SH-SY5Y (cell line): ENCODE data around the gene NRG2.

ENCODE experiments used
- GATA2 ChIP-seq: IDR thresholded peaks from 2 replicates; pipeline ENCODE4 v1.6.1; 2011; ENCODE audit warnings: mild to moderate bottlenecking, low read depth, low read length
- GATA3 ChIP-seq: IDR thresholded peaks from 2 replicates; pipeline ENCODE4 v1.6.1; 2011; ENCODE audit warnings: low read depth, mild to moderate bottlenecking, low read length, moderate library complexity

NRG2 gene

DNA sequence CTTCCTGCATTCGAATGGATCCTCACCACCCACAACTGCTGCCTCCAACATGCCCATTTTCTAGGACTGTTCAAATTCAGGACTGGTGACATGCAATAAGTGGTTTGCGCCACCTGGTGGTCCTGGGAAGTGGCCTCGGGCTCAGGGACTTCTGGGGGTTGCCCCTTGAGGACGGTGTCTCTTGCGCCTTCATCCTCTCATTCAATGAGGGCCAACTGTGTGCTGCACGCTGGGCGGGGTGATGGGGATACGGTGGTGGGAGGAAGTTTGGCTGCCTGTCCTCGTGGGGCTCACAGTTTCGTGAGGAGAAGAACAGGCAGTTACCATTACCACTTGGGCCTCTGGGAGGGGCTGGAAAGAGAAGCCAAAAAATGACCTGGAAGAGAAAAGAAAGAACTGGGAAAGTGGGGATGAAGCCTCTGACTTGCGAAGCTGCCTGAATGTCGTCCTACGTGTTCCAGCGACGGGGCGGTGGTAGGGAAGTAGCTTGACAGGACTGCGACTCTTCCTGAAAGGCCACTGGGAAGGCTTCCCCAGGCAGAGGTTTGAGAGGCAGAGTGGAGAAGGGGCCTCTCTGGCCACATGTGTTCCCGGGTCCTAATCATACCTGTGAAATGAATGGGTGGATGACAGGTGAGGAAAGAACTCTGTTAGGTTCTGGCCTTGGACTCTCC lies 198.5 kb downstream of the NRG2 start:
- TF ChIP-seq GATA3 (no peak), GATA2 (no peak)

DNA sequence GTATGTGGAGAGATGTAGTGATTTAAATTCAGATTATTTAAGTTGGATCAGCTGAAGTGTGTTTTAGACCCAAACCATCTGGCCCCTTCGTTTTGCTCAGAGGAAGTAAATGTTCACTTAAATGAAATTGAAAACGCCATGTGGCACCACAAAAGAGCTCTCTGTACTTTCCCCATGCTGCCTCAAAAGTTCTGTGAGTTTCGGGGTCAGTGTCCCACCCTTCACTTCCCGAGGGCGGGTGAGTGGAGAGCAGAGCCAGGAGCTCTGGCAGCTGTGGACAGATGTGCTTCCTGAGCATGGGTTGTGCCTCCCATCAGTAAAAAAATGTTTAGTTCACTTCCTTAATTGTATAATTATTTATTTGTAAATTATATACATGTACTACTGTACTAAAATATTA lies 199.1 kb downstream of the NRG2 start:
- TF ChIP-seq GATA3 (no peak), GATA2 (no peak)

DNA sequence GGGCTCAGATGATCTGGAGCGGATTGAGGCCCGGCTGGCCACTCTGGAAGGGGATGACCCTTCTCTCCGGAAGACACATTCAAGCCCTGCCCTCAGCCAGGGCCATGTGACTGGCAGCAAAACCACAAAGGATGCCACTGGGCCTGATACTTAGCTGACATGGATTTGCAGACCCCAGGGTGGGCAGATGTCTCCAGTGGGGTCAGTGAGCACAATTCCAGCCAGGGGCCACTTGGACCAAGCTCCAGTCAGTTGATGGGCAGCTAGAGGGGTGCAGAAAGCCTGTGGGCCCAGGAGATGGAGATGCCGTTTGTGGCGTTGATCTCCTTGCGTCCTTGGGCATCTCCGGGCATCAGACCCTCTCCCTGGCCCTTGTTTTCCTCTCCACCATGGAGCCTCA lies 200.8 kb downstream of the NRG2 start:
- TF ChIP-seq GATA2, result no peak
- TF ChIP-seq GATA3, result no peak

DNA sequence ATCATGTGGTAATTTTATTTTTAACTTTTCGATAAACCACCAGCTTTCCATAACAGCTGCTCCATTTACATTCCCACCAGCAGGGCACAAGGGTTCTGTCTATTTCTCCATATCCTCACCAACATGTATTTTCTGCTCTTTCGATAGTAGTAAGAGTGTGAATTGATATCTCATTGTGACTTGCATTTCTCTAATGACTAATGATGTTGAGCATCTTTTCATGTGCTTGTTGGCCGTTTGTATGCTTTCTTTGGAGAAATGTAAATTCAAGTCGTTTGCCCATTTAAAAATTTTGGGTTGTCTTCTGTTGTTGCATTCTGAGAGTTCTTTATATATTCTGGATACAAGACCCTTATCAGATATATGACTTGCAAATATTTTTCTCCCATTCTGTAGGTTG lies 201.6 kb downstream of the NRG2 start:
- TF ChIP-seq GATA2 (no peak), GATA3 (no peak)

DNA sequence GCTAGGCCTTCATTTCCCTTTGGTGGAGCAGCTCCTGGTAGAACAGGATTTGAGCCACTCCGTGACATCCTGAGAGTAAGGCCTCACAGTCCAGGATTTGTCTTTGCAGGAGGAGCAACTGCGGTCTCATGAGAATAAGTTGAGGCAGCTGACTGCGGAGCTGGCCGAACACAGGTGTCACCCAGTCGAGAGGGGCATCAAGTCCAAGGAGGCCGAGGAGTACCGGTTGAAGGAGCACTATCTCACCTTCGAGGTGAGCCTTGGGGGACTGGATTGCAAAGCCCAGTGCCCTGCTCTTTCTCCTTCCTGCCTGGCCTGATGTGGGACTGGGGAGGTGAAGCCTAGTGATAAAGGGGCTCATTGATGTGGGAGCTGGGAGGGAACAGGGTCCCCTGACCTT lies 203.2 kb downstream of the NRG2 start:
- TF ChIP-seq GATA2 (no peak), GATA3 (no peak)

DNA sequence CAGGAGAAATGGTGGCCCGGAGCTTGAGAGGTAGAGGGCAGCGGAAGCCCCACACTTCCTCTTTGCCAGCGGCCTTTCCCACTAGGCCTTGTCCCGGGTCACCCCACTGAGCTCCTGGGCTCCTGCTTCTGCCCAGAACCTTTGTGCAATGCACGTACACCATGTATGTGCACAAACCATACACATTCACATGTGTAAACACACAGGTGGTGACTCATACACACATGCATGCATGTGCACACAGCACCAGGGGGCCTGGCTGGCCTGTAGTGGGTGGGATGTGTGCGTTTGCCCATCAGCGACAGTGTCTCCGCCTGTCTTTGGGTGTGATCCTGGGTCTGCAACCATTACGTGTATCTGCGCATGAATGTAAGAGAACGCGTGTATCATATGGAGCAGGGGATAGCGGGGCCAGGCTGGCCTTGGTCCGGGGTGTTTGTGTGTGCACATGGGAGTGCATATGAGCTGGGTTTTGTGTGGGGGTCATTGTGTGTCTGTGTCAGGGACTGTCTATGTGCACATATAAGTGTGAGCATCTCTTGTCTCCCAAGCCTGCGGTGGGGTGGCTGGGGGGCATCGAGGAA lies 203.8 kb downstream of the NRG2 start:
- TF ChIP-seq GATA3, result no peak
- no peak for TF ChIP-seq GATA2

DNA sequence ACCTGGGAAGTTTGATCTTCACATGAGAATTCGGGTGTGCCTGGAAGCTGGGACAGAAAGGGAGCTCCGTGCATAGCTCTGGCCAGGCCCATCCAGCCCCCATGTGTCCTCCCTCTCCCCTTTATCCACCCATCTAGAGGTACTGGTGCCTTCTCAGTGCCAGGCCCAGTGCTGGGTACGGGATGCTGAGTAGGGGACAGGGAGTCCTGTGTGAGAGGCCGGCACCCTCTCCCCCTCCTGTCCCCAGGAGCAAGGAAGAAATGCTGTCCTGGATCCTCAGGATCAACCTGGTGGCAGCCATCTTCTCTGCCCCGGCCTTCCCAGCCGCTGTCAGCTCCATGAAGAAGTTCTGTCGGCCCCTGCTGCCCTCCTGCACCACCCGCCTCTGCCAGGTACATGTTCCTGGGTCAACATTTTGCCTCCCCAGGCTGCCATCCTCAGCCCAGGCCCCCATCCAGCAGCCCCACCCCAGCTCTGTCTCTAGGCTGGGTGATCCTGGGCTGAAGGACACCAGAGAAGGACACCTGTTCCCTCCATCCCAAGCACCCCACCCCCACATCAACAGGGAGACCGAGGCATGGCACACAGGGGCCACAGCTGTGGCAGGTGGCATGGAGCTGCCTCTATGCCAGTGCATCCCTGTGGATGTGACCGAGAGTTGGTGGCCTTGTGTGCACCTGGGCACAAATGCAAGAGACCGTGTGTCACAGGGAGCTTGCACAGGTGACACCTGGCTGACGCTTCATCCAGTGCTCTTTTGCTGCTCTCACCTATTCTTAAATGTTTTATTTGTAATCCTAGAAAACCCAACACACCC lies 204.5 kb downstream of the NRG2 start:
- TF ChIP-seq GATA3 (no peak), GATA2 (no peak)

DNA sequence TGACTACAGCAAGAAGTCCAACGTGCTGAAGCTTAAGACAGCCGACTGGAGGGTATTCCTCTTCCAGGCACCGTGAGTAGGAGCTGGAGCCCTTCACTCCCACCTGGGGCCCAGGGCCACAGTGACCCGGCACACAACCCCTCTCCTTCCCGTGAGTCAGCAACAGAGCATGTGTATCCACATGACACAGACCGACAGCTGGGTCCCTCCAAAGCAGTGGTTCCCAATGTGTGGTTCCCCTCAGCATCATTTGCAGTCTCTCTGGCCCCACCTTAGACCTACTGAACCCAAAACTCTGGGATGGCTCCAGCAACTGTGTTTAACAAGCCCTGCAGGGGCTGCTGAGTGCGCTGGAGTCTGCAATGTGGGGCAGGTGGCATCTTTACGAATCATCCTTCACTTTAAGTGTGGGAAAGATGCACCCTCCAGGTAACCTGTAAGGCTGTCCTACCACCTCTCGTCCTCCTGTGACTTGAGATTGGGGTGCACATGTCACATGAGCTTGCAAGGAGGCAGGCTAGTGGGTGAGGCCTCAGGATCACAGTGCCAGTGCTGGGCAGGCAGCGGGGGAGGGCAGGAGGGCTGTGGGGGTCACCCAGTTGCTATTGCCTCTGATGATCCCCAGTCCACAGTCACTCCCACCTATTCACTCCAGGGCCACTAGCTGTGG lies 205.3 kb downstream of the NRG2 start:
- TF ChIP-seq GATA2, result no peak
- TF ChIP-seq GATA3, result no peak

DNA sequence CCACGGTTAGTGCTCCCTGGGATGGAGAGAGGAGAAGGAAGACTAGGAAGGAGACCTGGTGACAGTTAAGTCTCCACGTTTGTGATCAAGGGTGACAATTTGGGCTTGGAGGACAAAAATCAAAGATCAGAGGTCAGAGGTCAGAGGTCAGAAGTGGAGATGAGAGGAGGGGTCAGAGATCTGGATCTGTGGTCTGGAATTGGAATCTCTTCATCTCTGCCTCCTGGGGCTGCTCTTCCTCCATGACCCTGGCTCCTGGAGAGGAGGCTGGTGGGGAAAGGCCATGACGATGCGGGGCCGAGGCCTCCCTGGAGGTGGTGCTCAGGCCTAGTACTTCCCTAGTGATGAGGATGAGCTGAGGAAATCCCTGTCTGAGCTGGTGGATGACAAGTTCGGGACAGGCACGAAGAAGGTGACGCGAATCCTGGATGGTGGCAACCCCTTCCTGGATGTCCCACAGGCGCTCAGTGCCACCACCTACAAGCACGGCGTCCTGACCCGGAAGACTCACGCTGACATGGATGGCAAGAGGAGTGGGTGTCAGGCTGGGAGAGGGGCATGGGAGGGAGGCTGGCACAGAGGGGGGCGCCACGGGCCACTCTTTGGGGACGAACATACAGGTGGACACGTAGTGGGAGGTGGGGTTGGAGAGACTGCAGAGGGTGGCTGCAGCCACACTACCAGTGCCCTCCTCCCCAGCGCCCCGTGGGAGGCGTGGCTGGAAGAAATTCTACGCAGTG lies 206.5 kb downstream of the NRG2 start:
- TF ChIP-seq GATA2 (no peak), GATA3 (no peak)

DNA sequence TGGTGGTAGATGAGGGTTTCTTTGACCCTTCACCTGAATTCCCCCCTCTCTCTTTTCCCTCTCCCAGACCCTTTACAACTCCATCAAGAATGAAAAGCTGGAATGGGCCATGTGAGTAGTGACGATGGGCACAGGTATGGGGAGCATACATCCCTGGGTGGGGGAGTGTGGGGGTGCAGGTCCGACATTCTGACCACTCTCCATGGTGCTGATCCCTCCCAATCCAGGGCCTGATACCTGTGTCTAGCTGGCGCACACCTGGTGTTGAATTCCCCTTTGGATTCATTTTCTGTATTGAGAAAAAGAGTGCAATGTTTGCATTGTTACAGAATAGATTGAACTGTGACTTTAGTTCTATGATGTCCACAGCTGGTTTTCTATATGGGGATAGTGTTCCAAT lies 207.4 kb downstream of the NRG2 start:
- TF ChIP-seq GATA3, result no peak
- TF ChIP-seq GATA2, result no peak

DNA sequence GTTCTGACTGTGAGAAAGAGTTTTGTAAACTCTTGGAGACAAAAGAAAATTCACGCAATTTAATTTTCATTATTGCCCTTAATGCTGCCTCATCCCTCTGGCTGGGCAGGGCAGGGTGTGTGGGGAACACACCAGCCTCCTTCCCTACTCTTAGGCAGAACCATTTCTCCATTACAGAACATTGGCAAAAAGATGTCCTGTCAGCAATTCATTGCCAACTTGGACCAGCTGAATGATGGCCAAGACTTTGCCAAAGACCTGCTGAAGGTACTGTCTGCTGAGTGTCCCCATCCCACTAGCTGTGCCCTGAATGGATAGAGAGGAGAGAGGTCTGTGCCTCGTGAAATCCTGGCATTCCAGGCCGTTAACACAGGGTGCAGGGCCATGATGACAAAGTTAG lies 209.6 kb downstream of the NRG2 start:
- no peak for TF ChIP-seq GATA3
- TF ChIP-seq GATA2, result no peak

DNA sequence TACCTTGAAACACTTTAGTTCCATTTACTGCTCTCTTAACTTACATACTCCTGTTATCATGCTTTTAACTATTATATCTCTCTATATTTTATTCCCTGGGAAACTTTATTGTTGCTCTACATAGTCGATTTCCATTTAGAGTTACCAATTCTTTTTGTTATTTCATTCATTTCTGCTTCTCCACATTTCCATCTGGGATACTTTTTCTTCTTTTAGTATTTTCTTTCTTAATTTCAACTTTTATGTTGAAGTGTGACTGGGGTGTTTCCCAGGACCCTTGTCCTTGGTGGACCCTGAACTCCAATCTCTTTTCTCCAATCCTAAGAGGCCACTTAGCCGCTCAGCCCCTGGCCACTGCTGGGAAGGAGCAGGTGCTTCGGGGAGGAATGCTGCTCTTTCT lies 211.5 kb downstream of the NRG2 start:
- TF ChIP-seq GATA2 (no peak), GATA3 (no peak)

DNA sequence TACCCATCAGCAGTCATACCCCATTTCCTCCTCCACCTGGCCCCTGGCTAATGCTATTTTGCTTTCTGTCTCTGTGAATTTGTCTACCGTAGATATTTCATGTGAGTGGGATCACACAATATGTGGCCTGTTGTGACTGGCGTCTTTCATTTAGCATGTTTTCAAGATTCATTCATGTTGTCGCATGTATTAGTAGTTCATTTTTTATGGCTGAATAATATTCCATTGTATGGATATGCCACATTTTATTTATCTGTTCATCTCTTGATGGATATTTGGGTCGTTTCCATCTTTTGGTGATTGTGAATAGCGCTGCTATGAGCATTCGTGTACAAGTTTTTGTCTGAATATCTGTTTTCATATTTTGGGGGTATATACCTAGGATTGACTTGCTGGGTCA lies 213.6 kb downstream of the NRG2 start:
- TF ChIP-seq GATA3, result no peak
